Stimulated activated CD4-positive, alpha-beta T cell treated with anti-CD3 and anti-CD28 coated beads, Interleukin-15, amount 100 ng/mL, for 48 hours (primary cell): ENCODE results near the gene ZNFX1.

ENCODE experiments used
- DNase-seq, 2 donors: peaks; one replicate each; pipeline ENCODE4 v3.0.0-alpha.2; 2020; ENCODE audit warnings: low read depth in 2 of 2

Gene ZNFX1

GRCh38 chr20:49278818-49279676 is 1.2 kb upstream of the ZNFX1 start:
- no peak for DNase-seq

GRCh38 chr20:49277786-49278035 is 146 bp downstream of the ZNFX1 start:
- DNase-seq = no peak

- DNase-seq = peak; percentile 66 to 69
These were observed 684 bp downstream of the ZNFX1 start for GRCh38 chr20:49276961-49277785.

GRCh38 chr20:49276161-49276960 is 1.5 kb downstream of the ZNFX1 start:
- peak in 1 of 2 donors; percentile 48 for DNase-seq

- DNase-seq = no peak
These were observed 2.2 kb downstream of the ZNFX1 start for GRCh38 chr20:49275636-49276035.

GRCh38 chr20:49275216-49275615 is 2.6 kb downstream of the ZNFX1 start:
- DNase-seq = no peak

- DNase-seq = no peak
These were observed 4.1 kb downstream of the ZNFX1 start for GRCh38 chr20:49273696-49274277.

GRCh38 chr20:49272654-49273053 is 5.2 kb downstream of the ZNFX1 start:
- no peak for DNase-seq

GRCh38 chr20:49270736-49271135 is 7.1 kb downstream of the ZNFX1 start:
- no peak for DNase-seq

- DNase-seq = no peak
These were observed 7.7 kb downstream of the ZNFX1 start for GRCh38 chr20:49270177-49270576.

- no peak for DNase-seq
These were observed 9.1 kb downstream of the ZNFX1 start for GRCh38 chr20:49268600-49269365.

- no peak for DNase-seq
These were observed 10.5 kb downstream of the ZNFX1 start for GRCh38 chr20:49267327-49267726.

GRCh38 chr20:49262444-49262843 is 15.4 kb downstream of the ZNFX1 start:
- no peak for DNase-seq

GRCh38 chr20:49261173-49261572 is 16.7 kb downstream of the ZNFX1 start:
- DNase-seq = no peak

- DNase-seq = no peak
These were observed 17.6 kb downstream of the ZNFX1 start for GRCh38 chr20:49260218-49260617.

GRCh38 chr20:49259799-49260198 is 18.1 kb downstream of the ZNFX1 start:
- no peak for DNase-seq

GRCh38 chr20:49259284-49259683 is 18.6 kb downstream of the ZNFX1 start:
- DNase-seq = no peak

GRCh38 chr20:49256261-49256660 is 21.6 kb downstream of the ZNFX1 start:
- no peak for DNase-seq

GRCh38 chr20:49252556-49253350 is 25.1 kb downstream of the ZNFX1 start:
- no peak for DNase-seq
